NCI-H1694 (cell line): ENCODE measurements around the gene TPI1.

Experiments
- DNase-seq: peaks from one replicate; lab custom pipeline; 2025; lab: John Stamatoyannopoulos, UW

TPI1 gene

GRCh38 chr12:6828781-6829535 is 38.4 kb upstream of the TPI1 start:
- no peak for DNase-seq

- DNase-seq: no peak
Measured at GRCh38 chr12:6829536-6830220, 37.7 kb upstream of the TPI1 start.

DNA sequence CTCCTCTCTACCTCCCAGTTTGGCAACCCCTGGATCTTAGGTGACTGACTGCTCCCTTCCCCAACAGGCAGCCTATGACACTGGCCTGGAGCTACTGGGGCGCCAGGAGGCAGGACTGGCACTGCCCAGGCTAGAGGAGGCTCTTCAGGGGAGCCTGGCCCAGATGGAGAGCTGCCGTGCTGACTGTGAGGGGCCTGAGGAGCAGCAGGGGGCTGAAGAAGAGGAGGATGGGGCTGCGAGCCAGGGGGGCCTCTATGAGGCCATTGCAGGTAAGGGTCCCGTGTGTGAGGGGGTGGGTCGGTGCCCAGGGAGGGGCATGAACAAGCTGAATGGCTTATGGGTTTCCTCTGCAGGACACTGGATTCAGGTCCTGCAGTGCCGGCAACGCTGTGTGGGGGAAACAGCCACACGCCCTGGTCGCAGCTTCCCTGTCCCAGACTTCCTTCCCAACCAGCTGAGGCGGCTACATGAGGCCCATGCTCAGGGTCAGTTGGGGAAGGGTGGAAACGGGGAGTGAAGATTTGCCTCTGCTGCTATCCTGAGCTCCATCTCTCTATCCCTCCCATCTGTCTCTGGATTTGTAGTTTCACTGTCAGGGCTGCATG is 36.9 kb upstream of the TPI1 start:
- no peak for DNase-seq

DNA sequence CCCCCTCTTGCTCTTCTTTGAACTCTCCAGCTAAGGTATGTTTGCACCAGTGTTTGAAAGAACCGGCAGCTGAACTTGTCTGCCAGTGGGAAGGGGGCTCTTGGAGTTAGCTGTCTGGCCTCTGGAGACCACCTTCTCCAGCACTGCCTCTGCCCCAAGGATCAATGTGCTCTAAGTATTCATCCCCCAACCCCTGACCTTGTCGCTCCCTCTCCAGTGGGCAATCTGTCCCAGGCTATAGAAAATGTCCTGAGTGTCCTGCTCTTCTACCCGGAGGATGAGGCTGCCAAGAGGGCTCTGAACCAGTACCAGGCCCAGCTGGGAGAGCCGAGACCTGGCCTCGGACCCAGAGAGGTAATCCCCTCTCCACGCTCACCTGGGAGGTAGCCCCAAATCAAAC is 36.3 kb upstream of the TPI1 start:
- DNase-seq: no peak

DNA sequence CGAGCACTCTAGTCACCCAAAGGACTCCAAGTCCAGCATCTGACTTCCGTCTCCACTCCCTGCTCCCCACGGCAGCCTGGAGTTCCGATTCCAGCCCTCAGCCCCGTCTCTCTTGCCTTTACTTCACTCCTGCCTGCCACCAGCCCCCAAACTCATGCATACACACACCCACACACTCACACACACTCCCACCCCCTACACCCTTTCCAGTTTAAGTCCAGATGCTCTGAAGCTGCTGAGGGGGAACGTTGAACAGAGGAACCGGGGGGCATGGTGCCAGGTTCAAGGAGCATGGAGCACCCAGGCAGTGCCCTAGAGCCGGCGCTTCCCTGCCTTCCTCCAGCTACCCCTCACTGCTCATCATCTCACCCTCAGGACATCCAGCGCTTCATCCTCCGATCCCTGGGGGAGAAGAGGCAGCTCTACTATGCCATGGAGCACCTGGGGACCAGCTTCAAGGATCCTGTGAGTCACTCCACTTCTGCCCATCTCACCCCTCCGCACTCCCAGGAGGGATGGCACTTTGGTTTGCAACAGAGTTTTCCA is 35.8 kb upstream of the TPI1 start:
- no peak for DNase-seq

GRCh38 chr12:6832125-6832524 is 35.2 kb upstream of the TPI1 start:
- no peak for DNase-seq

GRCh38 chr12:6833189-6833890 is 34.0 kb upstream of the TPI1 start:
- DNase-seq: no peak

DNA sequence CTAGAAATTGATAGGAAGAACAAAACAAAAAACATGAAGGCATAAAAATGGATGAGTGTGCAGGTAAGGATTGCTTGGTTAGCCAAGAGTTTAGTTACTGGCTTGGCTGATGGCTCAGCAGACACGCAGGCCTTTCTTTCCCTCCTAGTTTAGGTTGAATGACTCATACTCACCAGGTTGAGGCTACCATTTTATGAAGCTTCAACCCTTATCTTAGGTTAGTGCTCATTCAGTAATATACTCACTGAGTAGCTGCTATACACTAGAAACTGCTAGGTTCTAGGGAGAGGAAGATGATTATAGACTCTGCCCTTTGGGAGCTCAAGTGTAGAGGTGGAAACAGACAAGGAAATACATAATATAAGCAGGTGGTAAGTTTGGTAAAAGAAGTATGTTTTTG is 33.1 kb upstream of the TPI1 start:
- DNase-seq: no peak

DNA sequence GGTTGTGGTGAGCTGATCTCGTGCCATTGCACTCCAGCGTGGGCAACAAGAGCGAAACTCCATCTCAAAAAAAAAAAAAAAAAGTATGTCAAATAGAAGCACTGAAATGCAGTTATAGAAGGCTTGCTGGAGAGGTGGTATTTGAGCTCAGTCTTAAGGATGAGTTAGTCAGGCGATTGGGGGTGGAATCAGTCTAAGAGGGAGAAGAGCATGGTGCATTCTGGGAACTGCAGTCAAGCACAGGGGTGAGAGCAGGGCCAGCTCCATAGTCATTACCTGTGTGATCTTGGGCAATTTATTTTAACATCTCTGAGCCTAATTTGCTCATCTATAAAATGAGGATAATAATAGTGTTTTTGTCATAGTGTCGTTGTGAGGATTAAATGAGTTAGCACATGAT is 32.5 kb upstream of the TPI1 start:
- no peak for DNase-seq

- no peak for DNase-seq
Measured at GRCh38 chr12:6836851-6837250, 30.5 kb upstream of the TPI1 start.

GRCh38 chr12:6837370-6838060 is 29.8 kb upstream of the TPI1 start:
- DNase-seq: no peak

DNA sequence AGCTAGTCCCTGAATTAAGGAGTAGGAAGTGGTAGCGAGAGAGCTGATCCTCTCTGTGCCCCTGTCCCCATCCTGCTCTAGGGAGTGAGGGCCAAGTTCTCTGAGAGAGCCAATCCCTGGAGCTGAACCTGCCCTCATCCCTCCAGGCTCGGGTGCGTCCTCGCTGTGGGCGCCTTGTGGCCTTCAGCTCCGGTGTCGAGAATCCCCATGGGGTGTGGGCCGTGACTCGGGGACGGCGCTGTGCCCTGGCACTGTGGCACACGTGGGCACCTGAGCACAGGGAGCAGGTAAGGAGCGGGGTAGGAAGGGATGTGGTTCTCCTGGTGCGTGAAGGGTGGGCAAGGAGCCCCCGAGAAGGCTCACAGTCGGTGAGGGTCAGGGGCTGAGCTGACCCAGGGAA is 28.5 kb upstream of the TPI1 start:
- no peak for DNase-seq

DNA sequence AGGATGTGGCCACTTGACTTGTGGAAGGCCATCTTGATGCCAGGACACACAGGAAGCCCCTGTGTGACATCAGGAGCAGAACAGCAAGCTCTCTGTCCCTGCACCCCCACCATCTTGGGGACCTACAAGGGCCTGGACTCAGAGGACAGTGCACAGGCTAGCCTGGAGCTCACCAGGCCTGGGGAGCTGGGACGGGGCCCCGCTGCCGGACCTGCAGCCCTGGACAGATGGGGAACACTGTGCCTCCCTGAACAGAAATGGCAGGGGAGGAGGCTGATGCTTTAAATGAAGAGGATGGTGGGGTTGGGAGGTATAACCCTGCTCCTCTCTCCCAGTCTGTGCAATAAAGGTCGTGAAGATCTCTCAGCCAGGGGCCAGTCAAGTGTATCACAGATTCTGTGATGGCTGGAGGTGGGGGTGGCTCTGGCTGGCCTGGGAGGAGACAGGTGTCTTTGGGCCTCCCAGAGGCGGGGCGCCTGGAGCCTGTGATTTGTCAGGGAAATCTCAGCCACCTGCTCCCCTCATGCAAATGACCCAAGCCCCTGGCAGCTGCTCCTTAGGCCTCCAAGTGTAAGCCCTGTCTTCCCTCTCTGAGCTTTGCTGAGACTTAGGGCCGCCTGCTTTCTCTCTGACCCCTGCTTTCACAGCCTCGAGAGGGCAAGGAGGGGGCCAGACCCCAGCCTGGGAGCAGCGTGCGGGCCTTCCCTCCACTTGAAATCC is 27.7 kb upstream of the TPI1 start:
- no peak for DNase-seq

- no peak for DNase-seq
Measured at GRCh38 chr12:6840330-6840729, 27.0 kb upstream of the TPI1 start.

DNA sequence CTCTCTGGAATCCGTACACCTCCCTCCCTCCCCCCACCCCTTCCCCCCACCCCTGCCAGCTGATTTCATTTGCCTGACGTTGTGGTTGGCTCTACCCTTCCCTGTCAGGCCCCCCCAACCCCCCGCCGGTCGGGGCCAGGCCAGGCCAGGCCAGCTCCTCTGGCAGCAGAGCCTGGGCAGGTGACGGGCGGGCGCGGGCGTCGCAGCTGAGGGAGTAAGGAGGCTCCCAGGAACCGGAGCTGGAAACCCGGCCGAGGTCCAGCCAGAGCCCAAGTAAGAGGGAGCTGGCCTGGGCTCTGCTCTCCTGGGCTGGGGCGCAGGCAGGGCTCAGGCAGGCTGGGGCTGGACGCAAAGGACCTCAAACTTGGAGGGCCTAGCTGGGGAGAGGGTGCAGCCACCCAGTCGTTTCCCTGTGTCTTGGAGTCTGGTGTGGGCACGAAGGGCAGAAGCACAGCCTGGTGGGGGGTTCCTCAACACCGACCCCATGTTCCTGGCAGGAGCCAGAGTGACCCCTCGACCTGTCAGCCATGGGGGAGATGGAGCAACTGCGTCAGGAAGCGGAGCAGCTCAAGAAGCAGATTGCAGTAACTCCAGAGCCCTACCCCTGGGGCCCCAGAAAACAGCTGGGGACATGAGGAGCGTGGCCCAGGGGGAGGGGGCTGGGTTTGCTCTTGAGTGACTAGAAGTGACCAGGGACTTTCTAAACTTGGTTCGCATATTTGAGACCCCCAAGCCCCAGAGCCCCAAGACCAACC is 26.4 kb upstream of the TPI1 start, which contains the start of gene GNB3:
TSS of gene GNB3 (plus strand) at position 165 of the 755 bp plus-strand sequence. CDS start at position 528, 363 bp downstream.
- DNase-seq: no peak

- no peak for DNase-seq
Measured at GRCh38 chr12:6842075-6842474, 25.3 kb upstream of the TPI1 start.

DNA sequence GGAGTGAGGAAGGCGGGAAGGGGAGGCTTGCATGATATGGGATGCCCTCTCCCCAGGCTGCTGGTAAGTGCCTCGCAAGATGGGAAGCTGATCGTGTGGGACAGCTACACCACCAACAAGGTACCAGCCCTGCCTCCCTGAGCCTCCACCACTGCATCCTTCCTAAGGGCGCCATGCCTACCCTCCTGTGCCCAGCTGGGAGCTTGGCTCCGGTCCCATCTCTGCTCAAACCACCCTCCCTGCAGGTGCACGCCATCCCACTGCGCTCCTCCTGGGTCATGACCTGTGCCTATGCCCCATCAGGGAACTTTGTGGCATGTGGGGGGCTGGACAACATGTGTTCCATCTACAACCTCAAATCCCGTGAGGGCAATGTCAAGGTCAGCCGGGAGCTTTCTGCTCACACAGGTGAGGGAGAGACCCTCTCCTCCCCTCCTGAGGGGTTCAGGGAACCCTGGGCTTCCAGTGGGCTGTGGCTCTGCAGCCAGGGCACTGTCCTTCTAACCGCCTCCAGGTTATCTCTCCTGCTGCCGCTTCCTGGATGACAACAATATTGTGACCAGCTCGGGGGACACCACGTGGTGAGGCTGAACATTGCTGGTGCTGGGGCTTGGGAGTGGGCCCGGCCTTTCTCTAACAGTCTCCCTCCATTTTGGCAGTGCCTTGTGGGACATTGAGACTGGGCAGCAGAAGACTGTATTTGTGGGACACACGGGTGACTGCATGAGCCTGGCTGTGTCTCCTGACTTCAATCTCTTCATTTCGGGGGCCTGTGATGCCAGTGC is 24.0 kb upstream of the TPI1 start:
- DNase-seq: no peak

DNA sequence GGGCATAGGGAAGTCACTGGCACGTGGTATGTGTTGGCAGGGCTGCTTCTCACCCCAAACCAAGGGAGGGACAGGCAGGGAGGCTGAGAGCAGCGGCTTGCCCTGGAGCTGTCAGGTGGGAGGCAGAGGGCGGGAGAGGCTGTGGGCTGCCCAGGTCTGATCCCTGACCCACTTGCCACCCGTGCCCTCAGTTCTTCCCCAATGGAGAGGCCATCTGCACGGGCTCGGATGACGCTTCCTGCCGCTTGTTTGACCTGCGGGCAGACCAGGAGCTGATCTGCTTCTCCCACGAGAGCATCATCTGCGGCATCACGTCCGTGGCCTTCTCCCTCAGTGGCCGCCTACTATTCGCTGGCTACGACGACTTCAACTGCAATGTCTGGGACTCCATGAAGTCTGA is 21.9 kb upstream of the TPI1 start:
- DNase-seq: no peak

DNA sequence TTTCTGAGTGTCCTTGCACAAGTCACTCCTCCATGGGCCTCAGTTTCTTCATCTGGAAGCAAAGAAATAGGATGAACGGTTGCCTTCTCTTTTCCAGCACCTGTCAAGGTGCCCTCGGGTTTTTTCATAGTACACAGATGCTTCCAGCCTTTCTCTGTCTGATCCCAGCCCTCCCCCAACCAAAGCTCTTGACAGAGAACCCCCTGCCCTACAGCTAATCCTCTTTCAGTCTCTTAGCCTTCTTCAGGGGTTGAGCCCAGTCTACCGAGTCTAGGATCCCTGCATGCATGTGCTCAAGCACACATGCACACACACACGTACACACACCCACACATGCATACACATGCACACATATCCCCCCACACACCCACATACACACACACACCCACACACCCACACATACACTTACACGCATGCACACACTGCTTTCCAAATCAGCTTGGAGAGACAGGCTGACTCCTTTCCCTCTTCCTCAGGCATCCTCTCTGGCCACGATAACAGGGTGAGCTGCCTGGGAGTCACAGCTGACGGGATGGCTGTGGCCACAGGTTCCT is 20.9 kb upstream of the TPI1 start:
- no peak for DNase-seq
